Fibroblast of lung (primary cell): ENCODE data around the gene TEX35.

Experiments
- EZH2 ChIP-seq: IDR thresholded peaks from 2 replicates; pipeline ENCODE4 v1.5.1; 2012; ENCODE audit warnings: low read length, control low read depth, mild to moderate bottlenecking; ENCODE audit errors: missing control alignments
- TF ChIP-seq, protein P1 (sequence below), 2 donors: IDR thresholded peaks in 1 of 2; conservative IDR thresholded peaks in 1 of 2; 1 replicate in 1 of 2; 2 replicates in 1 of 2; pipeline ENCODE4 v1.5.1; 2011 to 2012; ENCODE audit warnings: low read length in 2 of 2, control low read depth in 1 of 2, inconsistent platforms in 1 of 2, low read depth in 1 of 2, mild to moderate bottlenecking in 1 of 2

DNA sequence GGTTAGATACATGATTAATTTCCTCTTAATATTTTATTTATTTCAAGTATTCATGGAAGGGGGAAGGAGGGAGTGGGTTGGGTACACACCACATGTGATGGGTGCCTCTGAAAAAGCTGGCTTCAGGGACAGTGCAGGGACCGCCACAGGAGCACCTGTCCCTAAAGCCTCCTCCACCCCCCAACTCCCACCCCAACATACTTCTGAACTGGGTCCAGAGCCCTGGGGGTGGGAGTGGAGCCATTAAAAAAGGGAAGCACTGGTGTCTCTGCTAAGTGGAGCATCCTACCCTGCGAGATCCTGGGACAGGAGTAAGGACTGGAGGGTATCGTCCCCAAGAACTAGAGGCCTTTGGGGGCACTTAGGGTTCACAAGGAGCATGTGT lies 10.6 kb upstream of the TEX35 start:
- no peak for TF ChIP-seq EZH2
- TF ChIP-seq, protein P1, sequence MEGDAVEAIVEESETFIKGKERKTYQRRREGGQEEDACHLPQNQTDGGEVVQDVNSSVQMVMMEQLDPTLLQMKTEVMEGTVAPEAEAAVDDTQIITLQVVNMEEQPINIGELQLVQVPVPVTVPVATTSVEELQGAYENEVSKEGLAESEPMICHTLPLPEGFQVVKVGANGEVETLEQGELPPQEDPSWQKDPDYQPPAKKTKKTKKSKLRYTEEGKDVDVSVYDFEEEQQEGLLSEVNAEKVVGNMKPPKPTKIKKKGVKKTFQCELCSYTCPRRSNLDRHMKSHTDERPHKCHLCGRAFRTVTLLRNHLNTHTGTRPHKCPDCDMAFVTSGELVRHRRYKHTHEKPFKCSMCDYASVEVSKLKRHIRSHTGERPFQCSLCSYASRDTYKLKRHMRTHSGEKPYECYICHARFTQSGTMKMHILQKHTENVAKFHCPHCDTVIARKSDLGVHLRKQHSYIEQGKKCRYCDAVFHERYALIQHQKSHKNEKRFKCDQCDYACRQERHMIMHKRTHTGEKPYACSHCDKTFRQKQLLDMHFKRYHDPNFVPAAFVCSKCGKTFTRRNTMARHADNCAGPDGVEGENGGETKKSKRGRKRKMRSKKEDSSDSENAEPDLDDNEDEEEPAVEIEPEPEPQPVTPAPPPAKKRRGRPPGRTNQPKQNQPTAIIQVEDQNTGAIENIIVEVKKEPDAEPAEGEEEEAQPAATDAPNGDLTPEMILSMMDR (conservative IDR thresholded peaks at IDR 0.05 in 1 of 2, IDR thresholded peaks at IDR 0.05 in 1 of 2; ENCODE audit: low read depth in 1 of 2, low read length in 2 of 2): no peak
